NB4 (cell line): ENCODE data around the gene P2RY12.

Experiments used
- MAX ChIP-seq: IDR thresholded peaks from 2 replicates; pipeline ENCODE4 v1.6.1; 2011; ENCODE audit warnings: low read depth, low read length
- POLR2A ChIP-seq: IDR thresholded peaks from 2 replicates; pipeline ENCODE4 v1.6.1; 2011; ENCODE audit warnings: mild to moderate bottlenecking; ENCODE audit not compliant: insufficient read length; ENCODE audit errors: extremely low read depth
- TF ChIP-seq, protein P1 (sequence below): IDR thresholded peaks from one replicate; pipeline ENCODE4 v1.5.1; 2012; ENCODE audit warnings: low read depth, low read length

DNA sequence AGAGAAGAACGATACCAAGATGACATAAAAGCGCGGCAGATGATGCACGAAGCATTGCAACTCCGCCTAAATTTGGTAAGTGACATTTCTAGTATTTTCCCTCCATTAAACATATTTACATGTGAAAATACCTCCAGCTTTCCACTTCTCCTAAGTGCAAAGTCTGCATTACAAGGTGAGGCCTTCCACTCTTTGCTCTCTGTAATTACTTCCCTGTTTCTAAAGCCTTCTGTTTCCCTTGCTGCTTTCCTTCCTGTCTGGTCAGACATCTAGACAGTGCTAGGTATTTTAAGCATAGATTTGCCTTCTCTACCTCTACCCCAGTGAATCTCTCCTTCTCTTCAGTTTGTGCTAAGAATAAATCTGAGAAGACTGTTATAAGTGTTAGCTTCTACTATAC, 1.9 kb downstream of the P2RY12 start:
- TF ChIP-seq POLR2A (no peak), MAX (no peak)
- TF ChIP-seq, protein P1, sequence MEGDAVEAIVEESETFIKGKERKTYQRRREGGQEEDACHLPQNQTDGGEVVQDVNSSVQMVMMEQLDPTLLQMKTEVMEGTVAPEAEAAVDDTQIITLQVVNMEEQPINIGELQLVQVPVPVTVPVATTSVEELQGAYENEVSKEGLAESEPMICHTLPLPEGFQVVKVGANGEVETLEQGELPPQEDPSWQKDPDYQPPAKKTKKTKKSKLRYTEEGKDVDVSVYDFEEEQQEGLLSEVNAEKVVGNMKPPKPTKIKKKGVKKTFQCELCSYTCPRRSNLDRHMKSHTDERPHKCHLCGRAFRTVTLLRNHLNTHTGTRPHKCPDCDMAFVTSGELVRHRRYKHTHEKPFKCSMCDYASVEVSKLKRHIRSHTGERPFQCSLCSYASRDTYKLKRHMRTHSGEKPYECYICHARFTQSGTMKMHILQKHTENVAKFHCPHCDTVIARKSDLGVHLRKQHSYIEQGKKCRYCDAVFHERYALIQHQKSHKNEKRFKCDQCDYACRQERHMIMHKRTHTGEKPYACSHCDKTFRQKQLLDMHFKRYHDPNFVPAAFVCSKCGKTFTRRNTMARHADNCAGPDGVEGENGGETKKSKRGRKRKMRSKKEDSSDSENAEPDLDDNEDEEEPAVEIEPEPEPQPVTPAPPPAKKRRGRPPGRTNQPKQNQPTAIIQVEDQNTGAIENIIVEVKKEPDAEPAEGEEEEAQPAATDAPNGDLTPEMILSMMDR: no peak
